ENCODE data around the gene TMEM178B. TPM values are rescaled to one million over a fixed set of nuclear protein-coding genes. Genes with fewer than 3 reads are reported as not detected.
"Not testable (repeated sequence)": the region's sequence is repeated elsewhere in the genome, so short reads cannot be mapped to it uniquely, and the experiment has no call there.

Gene TMEM178B
- total RNA-seq, 2 experiments from 2014 or later = 0.05 TPM

DNA sequence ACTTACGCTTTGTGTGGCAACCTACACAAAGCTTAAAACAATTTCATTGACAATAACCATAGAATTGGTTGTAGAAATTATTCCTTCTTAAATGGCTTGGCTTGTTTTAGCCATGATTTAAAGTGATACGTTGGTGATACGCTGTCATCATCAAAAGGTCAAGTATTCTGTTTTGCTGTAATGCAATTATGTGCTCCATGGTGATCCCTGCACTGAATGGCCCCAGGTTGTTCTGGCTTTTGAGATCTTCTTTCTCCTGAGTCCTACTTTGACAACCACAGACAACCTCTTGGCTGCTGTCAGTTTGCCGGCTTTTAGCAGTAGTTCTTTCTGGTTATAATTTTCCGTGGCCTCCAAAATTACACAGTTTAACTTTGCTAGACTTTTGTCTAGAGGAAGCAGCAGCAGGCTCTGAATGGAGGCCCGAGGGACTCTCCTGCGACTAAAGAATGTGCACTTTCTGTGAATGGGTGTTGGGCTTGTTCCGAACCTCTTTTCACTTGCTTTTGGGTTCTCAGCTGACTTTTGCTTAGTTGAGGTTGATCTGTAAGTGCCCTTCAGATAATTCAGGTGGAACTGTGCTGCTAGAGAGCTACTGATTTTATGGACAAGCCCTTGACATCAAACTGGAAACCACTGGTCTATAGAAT, 104.7 kb downstream of the TMEM178B start:
- H3K36me3 Mint-ChIP-seq (ENCODE audit: low read depth) = no peaks in the 10 kb centered on the region
- no peak overlapping the region for H3K4me3 Mint-ChIP-seq
- H3K27ac Mint-ChIP-seq = no peak overlapping the region
- no peak for DNase-seq
- intact Hi-C loops (cut with micrococcal nuclease) = no loop called here
- CTCF ChIA-PET = no interaction called here
- no peaks in the 10 kb centered on the region for H3K9me3 Mint-ChIP-seq
- peaks cover 19% of the 10 kb centered on the region for H3K27me3 Mint-ChIP-seq (ENCODE audit: low read depth)
- H3K4me1 Mint-ChIP-seq (ENCODE audit: low read depth) = no peaks in the 10 kb centered on the region

DNA sequence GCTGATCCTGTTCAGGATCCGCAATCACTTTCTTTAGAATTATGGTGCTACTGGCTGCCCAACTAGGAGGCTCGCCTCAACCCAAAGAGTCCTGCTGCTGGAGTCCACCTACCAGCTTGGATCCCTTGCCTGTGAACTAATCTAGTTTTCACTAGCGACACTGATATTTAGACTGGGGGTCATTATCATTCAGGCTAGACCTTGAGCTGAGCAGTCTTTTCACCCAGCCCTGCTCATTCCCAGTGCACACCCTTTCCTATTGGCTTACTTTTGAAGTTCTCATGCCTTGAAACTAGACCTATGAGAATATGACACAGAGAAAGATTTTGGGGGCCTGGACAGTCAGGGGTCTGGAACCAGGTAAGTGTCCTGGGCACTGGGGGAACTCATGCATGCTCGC, 107.9 kb downstream of the TMEM178B start:
- intact Hi-C loops (cut with micrococcal nuclease) = no loop called here
- no peak overlapping the region for H3K4me3 Mint-ChIP-seq
- CTCF ChIA-PET = no interaction called here
- H3K4me1 Mint-ChIP-seq (ENCODE audit: low read depth) = no peaks in the 10 kb centered on the region
- H3K27ac Mint-ChIP-seq = no peak overlapping the region
- DNase-seq = no peak
- no peaks in the 10 kb centered on the region for H3K9me3 Mint-ChIP-seq
- H3K36me3 Mint-ChIP-seq (ENCODE audit: low read depth) = no peaks in the 10 kb centered on the region
- peaks cover 15% of the 10 kb centered on the region for H3K27me3 Mint-ChIP-seq (ENCODE audit: low read depth)

DNA sequence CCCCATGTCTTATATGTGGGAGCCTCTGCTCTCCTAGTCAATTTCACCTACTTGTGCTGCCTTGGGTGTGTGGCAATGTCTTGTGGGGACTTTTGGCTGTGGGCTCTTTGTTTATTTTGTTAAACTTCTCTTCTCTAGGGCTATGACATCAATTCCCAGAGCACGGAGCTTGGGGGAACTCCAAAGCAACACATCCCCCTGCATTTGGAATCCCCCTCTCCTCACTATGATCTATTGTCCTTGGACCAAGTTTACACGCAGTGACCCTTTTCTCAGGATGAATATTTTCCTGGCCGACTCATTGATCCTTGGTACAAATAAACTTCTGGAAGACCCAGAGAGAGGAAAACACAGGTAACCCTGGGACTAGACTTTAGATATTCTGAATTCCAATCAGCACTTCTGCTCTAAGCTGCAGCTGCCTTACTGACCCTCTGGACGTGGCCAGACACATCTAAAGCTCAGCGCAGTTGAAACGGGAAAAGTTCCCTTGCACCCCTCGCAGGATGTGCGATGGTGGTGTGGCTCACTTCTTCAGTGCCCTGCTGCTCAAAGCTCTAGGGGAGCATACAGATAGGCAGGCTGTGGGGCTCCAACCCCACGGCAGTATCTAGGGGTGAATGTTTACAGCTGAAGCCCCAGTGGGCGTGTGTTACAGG, 110.8 kb downstream of the TMEM178B start:
- H3K4me3 Mint-ChIP-seq = no peak overlapping the region
- no peak overlapping the region for H3K27ac Mint-ChIP-seq
- H3K27me3 Mint-ChIP-seq (ENCODE audit: low read depth) = peaks cover 7% of the 10 kb centered on the region
- no peaks in the 10 kb centered on the region for H3K4me1 Mint-ChIP-seq (ENCODE audit: low read depth)
- intact Hi-C loops (cut with micrococcal nuclease) = no loop called here
- CTCF ChIA-PET = no interaction called here
- no peaks in the 10 kb centered on the region for H3K36me3 Mint-ChIP-seq (ENCODE audit: low read depth)
- H3K9me3 Mint-ChIP-seq = no peaks in the 10 kb centered on the region
- DNase-seq = no peak

DNA sequence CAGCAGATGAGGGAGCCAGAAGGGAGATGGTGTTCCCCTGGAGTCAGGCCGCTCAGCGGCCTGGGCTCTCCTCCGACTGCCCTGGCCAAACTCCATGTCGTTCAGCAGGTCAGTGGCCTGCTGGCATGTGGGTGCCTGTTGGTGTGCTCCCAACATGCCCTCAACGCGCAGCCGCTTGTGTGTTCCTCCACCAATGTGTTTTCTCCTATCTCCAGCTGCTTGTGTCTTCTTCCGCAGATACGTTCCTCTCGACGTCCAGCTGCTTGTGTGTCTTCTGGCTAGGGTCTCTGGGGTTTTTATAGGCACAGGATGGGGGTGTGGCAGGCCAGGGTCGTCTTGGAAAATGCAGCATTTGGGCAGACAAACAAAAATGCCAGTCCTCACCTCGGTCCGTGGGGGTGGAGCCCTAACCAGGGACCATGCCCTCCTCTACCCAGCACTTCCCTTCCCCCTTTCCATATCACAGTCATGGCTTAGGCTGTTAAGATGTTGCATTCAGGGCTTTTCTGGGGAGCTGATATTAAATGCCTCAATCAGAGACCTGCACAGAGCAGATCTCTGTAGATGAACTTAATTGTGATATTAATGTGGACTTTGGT, 111.6 kb downstream of the TMEM178B start:
- Mint-ChIP-seq H3K27ac (no peak overlapping the region), H3K4me3 (no peak overlapping the region), H3K4me1 (ENCODE audit: low read depth) (no peaks in the 10 kb centered on the region), H3K27me3 (ENCODE audit: low read depth) (peaks cover 4% of the 10 kb centered on the region), H3K9me3 (no peaks in the 10 kb centered on the region), H3K36me3 (ENCODE audit: low read depth) (no peaks in the 10 kb centered on the region)
- no peak for DNase-seq
- intact Hi-C loops (cut with micrococcal nuclease) = no loop called here
- CTCF ChIA-PET = no interaction called here

DNA sequence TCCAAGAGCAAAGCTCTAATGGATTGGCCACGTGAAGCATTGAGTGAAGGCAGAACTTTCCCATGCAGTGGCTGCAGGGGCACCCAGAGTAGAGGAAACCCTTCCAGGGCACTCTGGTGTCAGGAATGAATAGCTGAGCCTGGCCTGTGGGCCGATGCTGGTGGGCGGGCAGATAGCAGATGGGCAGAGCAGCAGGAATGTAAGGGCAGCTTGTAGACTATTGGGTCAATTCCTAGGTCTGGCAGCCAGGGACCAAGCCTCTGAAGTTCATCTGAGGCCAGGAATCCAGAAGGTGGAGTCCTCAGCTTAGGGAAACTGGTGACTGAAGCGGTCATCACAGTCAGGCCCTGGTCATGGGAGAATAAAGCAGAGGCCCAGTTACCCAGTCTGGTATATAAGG, 115.4 kb downstream of the TMEM178B start:
- H3K4me3 Mint-ChIP-seq = no peak overlapping the region
- no peak overlapping the region for H3K27ac Mint-ChIP-seq
- no peaks in the 10 kb centered on the region for H3K36me3 Mint-ChIP-seq (ENCODE audit: low read depth)
- DNase-seq = no peak
- intact Hi-C loops (cut with micrococcal nuclease) = no loop called here
- CTCF ChIA-PET = interaction anchor here (1.0 kb wide), 1 partner anchor 12 kb away, joined by 3 read pairs; no protein-coding TSS in a partner anchor
- no peaks in the 10 kb centered on the region for H3K9me3 Mint-ChIP-seq
- no peaks in the 10 kb centered on the region for H3K4me1 Mint-ChIP-seq (ENCODE audit: low read depth)
- H3K27me3 Mint-ChIP-seq (ENCODE audit: low read depth) = peaks cover 4% of the 10 kb centered on the region

DNA sequence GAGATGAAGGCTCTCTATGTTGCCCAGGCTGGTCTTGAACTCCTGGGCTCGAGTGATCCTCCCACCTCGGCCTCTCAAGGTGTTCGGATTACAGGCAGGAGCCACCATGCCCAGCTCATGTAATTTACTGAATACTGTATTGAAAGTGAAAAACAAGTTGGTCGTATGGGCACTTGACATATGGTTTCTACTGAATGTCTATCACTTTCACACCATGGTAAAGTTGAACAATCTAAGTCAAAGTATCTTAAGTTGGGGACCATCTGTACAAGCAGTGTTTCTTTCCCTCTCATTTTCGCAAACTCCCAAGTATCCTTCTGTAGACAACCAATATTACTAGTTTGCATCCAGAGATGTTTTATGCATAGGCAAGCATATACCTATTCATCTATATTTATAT, 116.6 kb downstream of the TMEM178B start:
- DNase-seq = no peak
- peaks cover 4% of the 10 kb centered on the region for H3K27me3 Mint-ChIP-seq (ENCODE audit: low read depth)
- H3K4me3 Mint-ChIP-seq = no peak overlapping the region

DNA sequence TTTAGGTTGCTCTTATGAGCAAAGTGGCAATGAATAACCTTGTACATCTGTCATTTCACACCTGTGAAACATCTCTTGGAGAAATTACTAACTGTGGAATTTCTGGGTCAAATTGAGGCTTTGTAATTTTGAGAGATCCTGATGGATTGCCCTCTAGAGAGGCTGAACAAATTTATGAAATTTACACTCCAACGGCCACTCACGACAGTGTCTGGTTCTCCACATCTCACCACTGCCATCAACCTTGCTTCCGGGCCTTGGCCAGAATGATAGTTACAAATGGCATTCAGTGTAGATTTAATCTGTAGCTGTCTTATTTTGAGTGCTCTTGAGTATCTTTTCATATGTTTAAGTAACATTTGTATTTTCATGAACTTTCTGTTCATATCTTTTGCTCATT, 117.4 kb downstream of the TMEM178B start:
- Mint-ChIP-seq H3K9me3 (no peaks in the 10 kb centered on the region), H3K36me3 (ENCODE audit: low read depth) (no peaks in the 10 kb centered on the region), H3K4me3 (no peak overlapping the region), H3K27me3 (ENCODE audit: low read depth) (peaks cover 4% of the 10 kb centered on the region), H3K27ac (no peak overlapping the region), H3K4me1 (ENCODE audit: low read depth) (no peaks in the 10 kb centered on the region)
- DNase-seq = no peak
- intact Hi-C loops (cut with micrococcal nuclease) = no loop called here
- CTCF ChIA-PET = no interaction called here

More for the DNA sequence above, 116.6 kb downstream of the TMEM178B start:
- CTCF ChIA-PET = no interaction called here
- Mint-ChIP-seq H3K27ac (no peak overlapping the region), H3K4me1 (ENCODE audit: low read depth) (no peaks in the 10 kb centered on the region), H3K9me3 (no peaks in the 10 kb centered on the region), H3K36me3 (ENCODE audit: low read depth) (no peaks in the 10 kb centered on the region)
- intact Hi-C loops (cut with micrococcal nuclease) = no loop called here

DNA sequence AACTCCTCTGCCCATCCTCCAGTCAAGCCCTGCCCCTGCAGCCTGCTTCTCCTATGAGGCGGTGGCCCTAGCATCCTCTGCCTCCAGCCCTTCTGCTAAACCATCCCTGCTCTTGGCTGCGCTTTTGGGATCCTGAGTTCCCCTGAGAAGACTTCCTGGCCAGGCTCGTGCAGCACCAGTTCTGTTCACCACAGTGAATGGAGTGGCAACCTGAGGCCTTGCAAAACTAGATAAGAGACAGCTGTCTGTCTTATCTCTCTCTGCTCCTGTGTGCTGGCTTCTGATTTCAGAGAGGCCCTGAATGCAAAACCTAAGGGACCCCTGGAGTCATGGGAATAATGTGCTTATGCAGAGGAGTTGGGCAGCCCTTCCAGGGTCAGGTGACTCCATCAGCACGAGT, 119.2 kb downstream of the TMEM178B start:
- Mint-ChIP-seq H3K27ac (no peak overlapping the region), H3K9me3 (no peaks in the 10 kb centered on the region), H3K27me3 (ENCODE audit: low read depth) (peaks cover 5% of the 10 kb centered on the region), H3K4me3 (no peak overlapping the region), H3K4me1 (ENCODE audit: low read depth) (no peaks in the 10 kb centered on the region), H3K36me3 (ENCODE audit: low read depth) (no peaks in the 10 kb centered on the region)
- CTCF ChIA-PET = no interaction called here
- intact Hi-C loops (cut with micrococcal nuclease) = no loop called here
- DNase-seq = no peak

DNA sequence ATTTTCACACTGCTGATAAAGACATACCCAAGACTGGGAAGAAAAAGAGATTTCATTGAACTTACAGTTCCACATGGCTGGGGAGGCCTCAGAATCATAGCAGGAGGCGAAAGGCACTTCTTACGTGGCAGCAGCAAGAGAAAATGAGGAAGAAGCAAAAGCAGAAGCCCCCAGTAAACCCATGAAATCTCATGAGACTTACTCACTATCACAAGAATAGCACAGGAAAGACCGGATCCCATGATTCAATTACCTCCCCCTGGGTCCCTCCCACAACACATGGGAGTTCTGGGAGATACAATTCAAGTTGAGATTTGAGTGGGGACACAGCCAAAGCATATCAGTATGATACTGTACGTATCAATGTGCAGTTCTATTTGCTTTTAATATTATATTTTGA, 121.9 kb downstream of the TMEM178B start:
- CTCF ChIA-PET; H3K27me3 Mint-ChIP-seq (ENCODE audit: low read depth); H3K36me3 Mint-ChIP-seq (ENCODE audit: low read depth); H3K9me3 Mint-ChIP-seq; H3K4me1 Mint-ChIP-seq (ENCODE audit: low read depth); intact Hi-C loops (cut with micrococcal nuclease); DNase-seq; H3K4me3 Mint-ChIP-seq; H3K27ac Mint-ChIP-seq: not testable (repeated sequence)

DNA sequence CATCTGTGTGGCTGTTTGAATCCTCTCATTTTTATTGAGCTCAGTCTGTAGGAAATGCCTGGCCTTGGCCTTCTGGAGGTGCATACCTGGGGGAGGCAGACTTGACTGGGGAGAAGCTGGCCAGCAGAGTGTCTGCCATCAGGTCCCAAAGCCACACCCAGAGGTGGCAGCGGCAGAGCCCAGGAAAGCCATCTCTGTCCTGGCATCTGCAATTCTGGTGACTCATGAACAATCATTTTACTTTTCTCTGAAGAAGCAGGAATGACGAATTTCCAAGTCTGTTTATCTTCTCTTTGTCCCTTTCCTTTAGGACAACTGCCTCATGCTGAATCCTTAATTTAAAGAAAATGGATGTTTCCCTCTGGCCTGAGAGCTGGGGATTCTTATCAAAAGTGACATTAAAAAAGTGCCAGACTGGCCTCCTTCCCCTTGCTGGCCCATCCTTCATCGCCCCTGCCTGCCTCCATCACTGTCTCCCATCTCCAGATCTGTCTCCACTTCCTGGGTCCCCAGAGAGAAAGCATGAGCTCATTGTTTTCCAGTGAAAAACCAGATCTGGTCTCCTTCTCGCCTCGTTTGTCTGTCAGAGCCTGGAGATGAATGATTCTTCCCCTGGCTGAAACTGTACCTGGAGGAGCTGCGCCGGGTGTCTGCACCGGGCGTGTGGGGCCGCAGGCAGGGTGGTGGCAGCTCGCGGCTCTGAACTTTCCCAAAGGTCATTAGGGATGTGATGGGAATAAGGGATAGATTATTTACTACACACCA, 124.5 kb downstream of the TMEM178B start:
- no peak overlapping the region for H3K4me3 Mint-ChIP-seq
- CTCF ChIA-PET = interaction anchor here (0.7 to 1.0 kb wide), 2 partner anchors 64 to 124 kb away, joined by 3 read pairs; no protein-coding TSS in a partner anchor
- H3K9me3 Mint-ChIP-seq = no peaks in the 10 kb centered on the region
- H3K36me3 Mint-ChIP-seq (ENCODE audit: low read depth) = no peaks in the 10 kb centered on the region
- no peaks in the 10 kb centered on the region for H3K4me1 Mint-ChIP-seq (ENCODE audit: low read depth)
- intact Hi-C loops (cut with micrococcal nuclease) = no loop called here
- no peak for DNase-seq
- no peak overlapping the region for H3K27ac Mint-ChIP-seq
- peaks cover 14% of the 10 kb centered on the region for H3K27me3 Mint-ChIP-seq (ENCODE audit: low read depth)

DNA sequence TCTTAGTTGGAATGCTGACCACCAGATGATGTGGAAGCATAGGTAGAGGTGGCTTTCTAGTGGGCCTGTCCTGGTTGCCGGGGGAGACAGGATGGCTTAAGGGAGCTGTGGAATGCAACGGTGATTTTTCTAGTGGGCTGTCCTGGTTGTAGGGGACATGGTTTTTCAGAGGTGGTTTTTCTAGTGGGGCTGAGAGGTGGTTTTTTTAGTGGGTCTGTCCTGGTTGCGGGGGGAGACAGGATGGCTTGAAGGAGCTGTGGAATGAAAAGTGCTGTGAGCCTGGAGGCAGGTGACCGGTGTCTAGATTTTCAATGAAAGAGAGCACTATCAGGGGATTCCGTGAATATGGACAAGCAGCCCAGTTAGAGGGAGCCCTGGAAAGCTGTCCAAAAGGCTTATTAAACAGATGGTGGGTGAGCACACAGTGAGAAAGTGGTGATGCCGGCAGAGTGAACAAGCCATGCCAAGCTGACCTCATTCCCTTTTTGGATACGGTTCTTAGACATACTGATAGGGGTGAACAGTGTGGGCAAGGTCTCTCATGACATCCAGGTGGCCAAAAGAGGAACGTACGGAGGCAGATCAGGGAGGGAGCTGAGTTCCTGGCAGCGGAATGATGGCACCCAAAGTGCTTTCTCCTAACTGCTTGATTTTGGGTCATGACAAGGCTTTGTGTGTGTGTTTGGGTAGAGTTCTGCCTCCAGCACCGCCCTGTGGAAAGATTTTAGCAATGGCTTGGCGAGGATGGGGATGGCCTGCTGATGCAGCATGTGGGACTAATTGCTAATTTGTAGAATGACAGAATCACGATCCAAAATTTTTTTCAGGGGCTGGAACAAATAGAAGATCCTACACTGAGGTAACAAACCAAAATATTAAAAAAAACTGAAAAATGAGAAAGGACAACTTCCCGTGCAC, 126.6 kb downstream of the TMEM178B start:
- no peak overlapping the region for H3K27ac Mint-ChIP-seq
- no peak overlapping the region for H3K4me3 Mint-ChIP-seq
- intact Hi-C loops (cut with micrococcal nuclease) = no loop called here
- no peaks in the 10 kb centered on the region for H3K9me3 Mint-ChIP-seq
- no peak for DNase-seq
- no peaks in the 10 kb centered on the region for H3K4me1 Mint-ChIP-seq (ENCODE audit: low read depth)
- peaks cover 14% of the 10 kb centered on the region for H3K27me3 Mint-ChIP-seq (ENCODE audit: low read depth)
- CTCF ChIA-PET = no interaction called here
- no peaks in the 10 kb centered on the region for H3K36me3 Mint-ChIP-seq (ENCODE audit: low read depth)

Measured in activated naive CD4-positive, alpha-beta T cell treated with anti-CD3 and anti-CD28 coated beads for 36 hours (primary cell).